LHCN-M2 (cell line): ENCODE measurements around the gene TMEM207. TPM values are rescaled to one million over a fixed set of nuclear protein-coding genes. Genes with fewer than 3 reads are reported as not detected.

ENCODE experiments used
- DNase-seq: peaks from one replicate; pipeline ENCODE4 v3.0.0-alpha.2; 2012; ENCODE audit warnings: low read depth
- total RNA-seq: library from RNA; depleted of rRNA; stranded (reverse); fragments of >200 nt; gene quantifications from 2 replicates; pipeline ENCODE4 v1.2.3, GENCODE V29; 2014; rRNA removed

The TMEM207 gene
- total RNA-seq, 1 experiment from 2014 or later = not detected

DNA sequence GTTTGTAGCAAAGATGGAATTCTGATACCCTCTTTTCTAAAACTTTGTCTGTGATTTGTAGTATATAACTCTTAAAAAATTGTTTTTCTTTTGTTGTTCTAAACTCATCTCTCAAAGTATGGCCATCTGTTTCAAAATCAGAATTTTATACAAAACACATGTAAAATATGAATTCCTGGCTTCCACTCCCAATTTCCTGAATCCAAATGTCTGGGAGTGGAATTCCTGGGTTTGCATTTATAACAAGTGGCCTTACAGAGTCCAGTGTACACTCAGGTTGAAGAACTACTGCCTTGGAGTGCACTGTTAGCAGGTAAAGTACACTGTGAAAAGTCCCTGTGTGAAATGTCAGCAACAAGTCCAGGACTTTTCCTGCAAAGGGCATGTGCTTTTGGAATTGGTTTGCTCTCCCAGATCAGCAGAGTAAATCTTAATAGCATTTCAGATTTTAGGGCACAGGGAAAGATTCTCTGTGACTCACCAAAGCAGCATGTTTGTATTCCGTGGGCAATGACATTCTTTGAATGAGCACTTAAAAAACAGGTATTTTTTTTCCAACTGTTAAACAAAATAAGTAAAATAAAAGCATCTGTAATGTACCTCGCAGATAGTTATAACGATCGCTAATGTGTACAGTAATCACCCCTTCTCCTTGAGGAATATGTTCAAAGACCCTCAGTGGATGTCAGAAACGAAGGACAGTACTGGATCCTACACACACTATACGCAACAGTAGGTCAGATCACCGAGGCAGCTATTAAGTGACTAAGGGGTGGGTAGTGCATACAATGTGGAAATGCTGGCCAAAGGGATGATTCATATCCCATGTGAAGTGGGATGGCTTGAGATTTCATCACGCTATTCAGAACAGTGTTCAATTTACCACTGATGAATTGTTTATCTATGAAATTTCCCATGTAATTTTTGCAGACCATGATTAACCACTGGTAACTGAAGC lies 63.7 kb downstream of the TMEM207 start:
- peak; percentile 94 for DNase-seq

DNA sequence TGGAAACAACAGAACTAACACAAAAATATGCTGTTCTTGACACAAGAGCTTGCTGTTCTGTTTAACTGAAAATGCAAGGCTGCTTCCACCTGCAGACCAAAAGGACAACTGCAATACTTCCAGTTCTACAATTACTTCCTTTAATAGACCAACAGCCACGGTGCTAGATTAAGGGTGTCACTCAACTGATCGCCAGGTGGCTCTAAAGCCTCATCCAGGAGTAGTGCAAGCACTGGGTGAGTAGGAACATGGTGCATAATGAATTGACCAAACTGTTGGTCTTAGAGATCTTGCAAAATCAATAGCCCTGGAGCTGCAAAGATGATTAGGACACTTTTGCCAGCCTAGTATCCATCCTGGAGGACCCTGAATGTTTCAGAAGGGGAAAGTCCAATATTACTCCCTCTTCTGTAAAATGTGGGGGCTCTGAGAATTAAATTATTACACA lies 65.4 kb downstream of the TMEM207 start:
- peak; percentile 78 for DNase-seq

DNA sequence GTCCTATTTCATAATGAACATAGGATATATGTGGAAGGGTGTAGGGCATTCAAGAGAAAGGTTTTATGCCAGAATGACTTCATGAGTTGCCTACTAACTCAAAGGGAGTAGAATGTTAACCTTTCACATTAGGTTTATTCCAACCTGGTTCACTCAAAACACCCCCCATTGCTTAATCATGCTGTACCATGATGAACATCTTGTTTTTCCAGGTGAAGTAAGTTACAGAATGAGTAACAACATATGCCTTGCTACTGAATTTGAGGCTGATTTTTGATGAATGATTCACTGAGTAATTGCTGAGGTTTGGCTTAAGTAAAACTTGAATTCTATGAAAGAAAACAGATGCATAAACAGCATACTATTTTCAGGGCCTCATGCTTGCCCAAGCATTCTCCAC lies 67.6 kb downstream of the TMEM207 start:
- DNase-seq = peak; percentile 77

DNA sequence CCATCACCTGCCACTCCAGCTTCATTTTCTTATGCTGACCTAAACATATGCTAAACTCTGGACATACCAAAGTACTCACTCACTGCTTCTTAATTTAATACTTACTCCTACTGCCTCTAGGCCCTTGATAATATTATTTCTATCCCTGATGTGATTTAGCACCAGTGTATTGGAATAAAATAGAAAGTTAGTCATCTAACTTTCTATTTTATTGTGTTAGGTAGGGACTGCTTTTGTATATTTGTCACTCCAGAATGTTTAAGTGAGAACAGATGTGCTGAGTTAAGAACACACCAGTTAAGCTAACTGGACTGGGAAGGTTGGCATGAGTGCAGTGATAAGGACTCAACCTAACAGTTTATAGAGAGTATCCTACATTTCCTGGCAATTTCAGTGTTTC lies 68.3 kb downstream of the TMEM207 start:
- no peak for DNase-seq

DNA sequence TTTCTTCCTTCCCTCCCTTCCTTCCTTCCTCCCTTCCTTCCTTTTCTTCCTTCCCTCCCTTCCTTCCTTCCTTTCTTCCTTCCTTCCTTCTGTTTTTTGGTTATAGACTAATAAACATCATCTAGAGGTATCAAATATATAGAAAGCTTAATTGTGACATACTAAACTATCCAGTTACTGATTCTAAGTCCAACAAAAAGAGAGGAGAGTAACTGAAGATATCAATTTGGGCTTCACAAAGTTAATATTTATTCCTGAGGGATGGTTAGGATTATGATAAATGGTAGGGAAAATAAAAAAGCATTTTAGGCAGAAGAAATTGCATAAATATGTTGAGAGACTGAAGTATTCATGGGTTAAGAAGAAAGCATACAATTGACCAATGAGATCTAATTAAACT lies 69.5 kb downstream of the TMEM207 start:
- no peak for DNase-seq

Other genes starting within 250 kb of the TMEM207 start
- 0.06 TPM in 1 of 2 replicates, not detected in the other for gene CLDN1, start 127.5 kb downstream of the TMEM207 start, total RNA-seq
- gene CLDN16, start 61.7 kb downstream of the TMEM207 start, total RNA-seq = 0.13 TPM in 1 of 2 replicates, not detected in the other
- gene IL1RAP, start 64.2 kb upstream of the TMEM207 start, total RNA-seq = 8.0 and 8.8 TPM in 2 replicates